Left kidney (tissue), 2 donors: ENCODE measurements around the gene ZNF324. TPM values are rescaled to one million over a fixed set of nuclear protein-coding genes. Genes with fewer than 3 reads are reported as not detected.
"Not testable (repeated sequence)": the region's sequence is repeated elsewhere in the genome, so short reads cannot be mapped to it uniquely, and the experiment has no call there.

Experiments used
- DNase-seq: peaks from one replicate; pipeline ENCODE4 v3.0.0-alpha.2; 2013
- polyA plus RNA-seq: library from polyadenylated mRNA; unstranded; fragments of 120-200 nt; gene quantifications from one replicate; pipeline ENCODE4 v1.2.1, GENCODE V29; 2013; ENCODE audit not compliant: insufficient read length

The ZNF324 gene
- polyA plus RNA-seq, 1 donor: 9.1 TPM

GRCh38 chr19:58470837-58471543 is 4.1 kb downstream of the ZNF324 start:
- DNase-seq: not testable (repeated sequence)

GRCh38 chr19:58471736-58472135 is 4.9 kb downstream of the ZNF324 start:
- no peak for DNase-seq

GRCh38 chr19:58473775-58474174 is 6.9 kb downstream of the ZNF324 start:
- DNase-seq: no peak

GRCh38 chr19:58474291-58474996 is 7.6 kb downstream of the ZNF324 start:
- no peak for DNase-seq

GRCh38 chr19:58474997-58475713 is 8.3 kb downstream of the ZNF324 start:
- DNase-seq: no peak

GRCh38 chr19:58475714-58476497 is 9.0 kb downstream of the ZNF324 start, which contains the start of gene ZNF446:
Gene ZNF446 (plus strand): TSS chr19:58476352. CDS start chr19:58477219, 867 bp downstream.
- peak; percentile 97 for DNase-seq

GRCh38 chr19:58476498-58477015 is 9.7 kb downstream of the ZNF324 start:
- no peak for DNase-seq

GRCh38 chr19:58477130-58477529 is 10.2 kb downstream of the ZNF324 start:
- no peak for DNase-seq

GRCh38 chr19:58477871-58478270 is 11.0 kb downstream of the ZNF324 start:
- no peak for DNase-seq

GRCh38 chr19:58479303-58479702 is 12.4 kb downstream of the ZNF324 start:
- no peak for DNase-seq

GRCh38 chr19:58479736-58480480 is 13.0 kb downstream of the ZNF324 start:
- no peak for DNase-seq

GRCh38 chr19:58480481-58480830 is 13.6 kb downstream of the ZNF324 start:
- DNase-seq: no peak

GRCh38 chr19:58480831-58481230 is 14.0 kb downstream of the ZNF324 start:
- no peak for DNase-seq

- no peak for DNase-seq
Observed at GRCh38 chr19:58482372-58482771, 15.5 kb downstream of the ZNF324 start.

- DNase-seq: no peak
Observed at GRCh38 chr19:58483776-58484175, 16.9 kb downstream of the ZNF324 start.

GRCh38 chr19:58484349-58484748 is 17.5 kb downstream of the ZNF324 start:
- DNase-seq: not testable (repeated sequence)

GRCh38 chr19:58491393-58491792 is 24.5 kb downstream of the ZNF324 start:
- no peak for DNase-seq

- no peak for DNase-seq
Observed at GRCh38 chr19:58492265-58492664, 25.4 kb downstream of the ZNF324 start.

GRCh38 chr19:58497634-58498170 is 30.8 kb downstream of the ZNF324 start:
- DNase-seq: no peak

- DNase-seq: no peak
Observed at GRCh38 chr19:58498316-58499020, 31.6 kb downstream of the ZNF324 start.
